Gastrocnemius medialis (tissue), 4 donors: Measurements from ENCODE around the gene HECTD2. TPM values are rescaled to one million over a fixed set of nuclear protein-coding genes. Genes with fewer than 3 reads are reported as not detected.

Source experiments
- ATAC-seq, 2 donors: fragments of 150-250 bp; one replicate each; pipeline ENCODE4 v1.9.1; 2016
- DNase-seq, 2 donors: peaks; one replicate each; pipeline ENCODE4 v3.0.0-alpha.2; 2019
- H3K27ac ChIP-seq, 4 donors: fragments of 200-600 bp; sonication (generic); 1 replicate in 1 of 4; 2 replicates in 3 of 4; pipeline ENCODE4 v1.5.1; 2016 to 2018; ENCODE audit warnings: mild to moderate bottlenecking in 2 of 4, moderate library complexity in 1 of 4
- H3K27me3 ChIP-seq, 3 donors: fragments of 200-600 bp; sonication (generic) in 2 of 3; 1 replicate in 1 of 3; 2 replicates in 2 of 3; pipeline versions ENCODE4 v1.5.1 to v1.6.0; 2016 to 2019; ENCODE audit warnings: mild to moderate bottlenecking in 1 of 3, moderate library complexity in 1 of 3
- H3K36me3 ChIP-seq, 2 donors: fragments of 200-600 bp; sonication (generic) in 1 of 2; one replicate each; pipeline ENCODE4 v1.5.1; 2017 to 2018
- H3K4me1 ChIP-seq, 2 donors: fragments of 200-600 bp; sonication (generic) in 1 of 2; one replicate each; pipeline ENCODE4 v1.5.1; 2016 to 2017; ENCODE audit warnings: mild to moderate bottlenecking in 2 of 2
- H3K4me3 ChIP-seq, 4 donors: fragments of 200-600 bp; sonication (generic) in 3 of 4; 1 replicate in 1 of 4; 2 replicates in 3 of 4; pipeline ENCODE4 v1.5.1; 2016 to 2019; ENCODE audit warnings: mild to moderate bottlenecking in 2 of 4
- H3K9me3 ChIP-seq, 3 donors: fragments of 200-600 bp; sonication (generic) in 2 of 3; 1 replicate in 1 of 3; 2 replicates in 2 of 3; pipeline ENCODE4 v1.5.1; 2016 to 2019
- POLR2A ChIP-seq, 2 donors: fragments of 450-650 bp; IDR thresholded peaks; one replicate each; pipeline ENCODE4 v1.6.1; 2017; ENCODE audit warnings: antibody characterized with exemption in 2 of 2, mild to moderate bottlenecking in 2 of 2, moderate library complexity in 2 of 2
- in situ Hi-C, 4 donors: fragments of 200-750 bp; cut with MboI; loops; one replicate each; pipeline versions ENCODE4 v1.15.0 to v1.8.0; 2017; ENCODE audit warnings: low sequenced_read_pairs in 4 of 4
- intact Hi-C: fragments of 100-400 bp; cut with DNase I; formaldehyde crosslinking; loops from one replicate; pipeline ENCODE4 v1.15.1; 2023; ENCODE audit warnings: low total_unique reads
- total RNA-seq, 4 donors: library from RNA; depleted of rRNA; stranded (reverse); fragments of >200 nt; gene quantifications; one replicate each; pipeline versions ENCODE4 v1.1.0 to v1.2.3, GENCODE V29; 2016
- TF ChIP-seq, protein P1 (sequence below), 5 experiments: fragments of 450-650 bp in 3 of 5; fragments of 200-600 bp in 2 of 5; sonication (generic) in 2 of 5; IDR thresholded peaks in 4 of 5; conservative IDR thresholded peaks in 1 of 5; 1 replicate in 4 of 5; 2 replicates in 1 of 5; pipeline ENCODE4 v1.5.1; 2016 to 2019; ENCODE audit warnings: antibody characterized with exemption in 5 of 5, mild to moderate bottlenecking in 3 of 5, moderate library complexity in 3 of 5

The HECTD2 gene
- total RNA-seq, 4 donors from 2014 or later, result 1.9 to 7.9 (median 3.9) TPM

DNA sequence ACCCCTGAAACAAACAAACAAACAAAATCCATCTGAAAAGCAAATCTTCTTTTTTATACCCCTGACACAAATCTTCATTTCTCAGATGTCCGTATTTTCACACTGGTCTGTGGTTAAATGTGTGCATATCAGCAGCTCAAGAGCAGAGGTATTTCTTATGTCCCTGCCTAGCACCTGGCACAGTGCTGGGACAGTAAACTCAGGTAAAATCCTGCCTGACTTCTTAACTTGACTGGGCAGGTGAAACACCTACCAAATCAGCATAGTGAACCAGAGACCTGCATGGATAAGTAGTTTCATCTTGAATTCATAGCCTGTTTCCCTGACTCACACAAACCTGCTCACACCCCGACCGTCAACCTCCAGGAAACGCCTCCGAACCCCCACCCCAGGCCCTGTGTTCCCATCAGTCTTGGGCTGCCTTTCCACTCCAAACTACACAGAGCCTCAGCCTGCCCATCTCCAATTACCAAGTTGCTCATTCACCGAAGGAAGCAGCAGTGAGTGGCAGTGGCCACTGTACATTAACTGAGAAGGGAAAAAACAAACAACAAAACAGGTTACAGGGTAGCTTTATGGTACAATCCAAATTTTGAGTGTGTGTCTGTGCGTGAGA is 109.9 kb downstream of the HECTD2 start:
- in situ Hi-C loops, result no loop called here
- no peaks in the 10 kb centered on the region for H3K9me3 ChIP-seq
- ATAC-seq (peak; percentile 50 to 64), DNase-seq (no peak)
- H3K4me1 ChIP-seq, result peaks cover 5 to 8% of the 10 kb centered on the region in 2 donors
- intact Hi-C loops, result no loop called here
- no peaks in the 10 kb centered on the region for H3K27me3 ChIP-seq
- H3K36me3 ChIP-seq, result no peaks in the 10 kb centered on the region
- H3K27ac ChIP-seq, result no peak overlapping the region
- H3K4me3 ChIP-seq, result no peak overlapping the region
- TF ChIP-seq, protein P1, sequence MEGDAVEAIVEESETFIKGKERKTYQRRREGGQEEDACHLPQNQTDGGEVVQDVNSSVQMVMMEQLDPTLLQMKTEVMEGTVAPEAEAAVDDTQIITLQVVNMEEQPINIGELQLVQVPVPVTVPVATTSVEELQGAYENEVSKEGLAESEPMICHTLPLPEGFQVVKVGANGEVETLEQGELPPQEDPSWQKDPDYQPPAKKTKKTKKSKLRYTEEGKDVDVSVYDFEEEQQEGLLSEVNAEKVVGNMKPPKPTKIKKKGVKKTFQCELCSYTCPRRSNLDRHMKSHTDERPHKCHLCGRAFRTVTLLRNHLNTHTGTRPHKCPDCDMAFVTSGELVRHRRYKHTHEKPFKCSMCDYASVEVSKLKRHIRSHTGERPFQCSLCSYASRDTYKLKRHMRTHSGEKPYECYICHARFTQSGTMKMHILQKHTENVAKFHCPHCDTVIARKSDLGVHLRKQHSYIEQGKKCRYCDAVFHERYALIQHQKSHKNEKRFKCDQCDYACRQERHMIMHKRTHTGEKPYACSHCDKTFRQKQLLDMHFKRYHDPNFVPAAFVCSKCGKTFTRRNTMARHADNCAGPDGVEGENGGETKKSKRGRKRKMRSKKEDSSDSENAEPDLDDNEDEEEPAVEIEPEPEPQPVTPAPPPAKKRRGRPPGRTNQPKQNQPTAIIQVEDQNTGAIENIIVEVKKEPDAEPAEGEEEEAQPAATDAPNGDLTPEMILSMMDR (IDR thresholded peaks at IDR 0.05 in 4 of 5, conservative IDR thresholded peaks at IDR 0.05 in 1 of 5), result no peak
- TF ChIP-seq POLR2A (IDR thresholded peaks at IDR 0.05), result no peak

DNA sequence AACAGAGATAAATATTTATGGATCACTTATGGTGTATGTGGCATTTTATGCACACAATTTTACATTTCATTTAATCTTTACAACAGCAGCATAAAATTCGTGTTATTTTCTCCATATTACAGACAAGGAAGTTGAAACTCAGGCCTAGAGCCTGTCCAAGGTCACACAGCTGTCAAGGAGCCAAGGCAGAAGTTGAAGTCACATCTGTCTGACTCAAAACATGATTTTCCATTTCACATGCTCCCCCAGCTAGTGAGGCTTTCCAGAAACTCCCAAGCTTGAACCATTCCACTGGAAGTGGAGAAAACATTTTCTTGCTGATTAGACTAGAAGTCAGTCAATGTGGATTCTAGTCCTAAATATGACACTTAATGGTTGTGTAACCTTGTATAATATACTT is 110.5 kb downstream of the HECTD2 start:
- no peak overlapping the region for H3K4me3 ChIP-seq
- no peak overlapping the region for H3K27ac ChIP-seq
- TF ChIP-seq, protein P1 (IDR thresholded peaks at IDR 0.05 in 4 of 5, conservative IDR thresholded peaks at IDR 0.05 in 1 of 5), result no peak
- no peak for TF ChIP-seq POLR2A (IDR thresholded peaks at IDR 0.05)
- ATAC-seq (no peak), DNase-seq (no peak)
- no peaks in the 10 kb centered on the region for H3K36me3 ChIP-seq
- in situ Hi-C loops, result no loop called here
- H3K27me3 ChIP-seq, result no peaks in the 10 kb centered on the region
- H3K4me1 ChIP-seq, result peaks cover 5 to 8% of the 10 kb centered on the region in 2 donors
- intact Hi-C loops, result no loop called here
- no peaks in the 10 kb centered on the region for H3K9me3 ChIP-seq

DNA sequence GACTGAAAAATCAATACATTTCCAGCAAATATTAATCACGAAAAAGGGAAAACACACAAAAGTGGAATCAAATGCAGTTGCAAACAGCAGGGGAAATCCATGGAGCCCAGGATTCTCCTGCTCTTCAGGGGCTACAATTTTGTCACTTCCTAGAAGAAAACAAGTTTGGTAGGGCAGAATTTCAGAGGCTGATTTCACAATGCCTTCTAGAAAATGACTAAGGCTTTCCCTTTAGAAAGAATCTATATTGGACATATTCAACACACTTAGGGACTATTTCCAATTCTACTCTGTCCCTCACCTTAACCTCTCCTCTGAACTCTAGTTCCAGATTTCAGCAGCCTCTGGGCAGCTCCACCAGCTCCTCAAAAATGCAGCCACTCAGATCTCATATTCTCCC is 111.3 kb downstream of the HECTD2 start:
- Histone ChIP-seq H3K27ac (no peak overlapping the region), H3K27me3 (no peaks in the 10 kb centered on the region), H3K9me3 (no peaks in the 10 kb centered on the region), H3K4me3 (no peak overlapping the region), H3K4me1 (peaks cover 5 to 8% of the 10 kb centered on the region in 2 donors), H3K36me3 (no peaks in the 10 kb centered on the region)
- TF ChIP-seq POLR2A (IDR thresholded peaks at IDR 0.05), result no peak
- TF ChIP-seq, protein P1 (IDR thresholded peaks at IDR 0.05 in 4 of 5, conservative IDR thresholded peaks at IDR 0.05 in 1 of 5), result no peak
- ATAC-seq (no peak), DNase-seq (no peak)
- in situ Hi-C loops (no loop called here), intact Hi-C loops (no loop called here)

DNA sequence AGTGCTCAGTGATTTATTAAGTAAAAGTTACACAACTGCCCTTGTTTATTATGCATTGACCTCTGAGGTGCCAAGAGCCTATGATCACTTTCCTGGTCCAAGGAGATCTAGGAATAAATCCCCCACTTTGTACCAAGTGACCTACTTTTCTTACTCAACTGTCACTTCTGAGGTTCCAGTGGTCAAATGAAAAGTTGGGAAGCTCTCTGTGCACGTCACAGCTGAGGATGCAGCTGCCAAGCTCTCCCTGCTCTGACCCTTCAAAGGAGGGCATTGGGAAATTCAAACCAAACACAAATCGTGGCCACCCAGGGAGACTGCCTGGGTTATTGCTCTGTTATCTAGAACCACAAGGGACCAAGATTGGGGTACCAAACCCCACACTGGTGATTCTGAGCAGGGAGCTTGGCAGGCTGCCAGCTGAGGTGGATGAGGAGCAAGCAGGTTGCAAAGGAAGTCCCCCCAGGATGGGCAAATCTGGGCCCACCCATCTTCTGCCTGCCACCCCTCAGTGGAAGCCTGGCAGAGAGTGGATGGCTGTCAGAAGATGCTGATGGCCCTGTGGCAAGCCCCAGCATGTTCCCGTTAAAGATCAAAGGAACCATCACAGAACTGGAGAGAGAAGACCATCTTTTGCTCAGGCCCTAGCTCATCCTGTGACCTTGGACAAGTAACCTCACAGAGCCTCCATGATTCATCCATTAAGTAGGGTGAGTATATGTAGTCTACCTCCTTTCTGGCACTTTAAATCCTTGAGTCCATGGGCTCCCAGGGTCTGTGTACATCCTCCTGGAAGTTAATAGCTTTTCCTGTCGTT is 116.0 kb downstream of the HECTD2 start:
- intact Hi-C loops, result no loop called here
- no peaks in the 10 kb centered on the region for H3K9me3 ChIP-seq
- H3K27ac ChIP-seq, result no peak overlapping the region
- no peak overlapping the region for H3K4me3 ChIP-seq
- no peak for ATAC-seq
- H3K27me3 ChIP-seq, result no peaks in the 10 kb centered on the region
- in situ Hi-C loops, result no loop called here
- DNase-seq, result no peak
- TF ChIP-seq POLR2A (IDR thresholded peaks at IDR 0.05), result no peak
- TF ChIP-seq, protein P1 (IDR thresholded peaks at IDR 0.05 in 4 of 5, conservative IDR thresholded peaks at IDR 0.05 in 1 of 5), result no peak
- H3K36me3 ChIP-seq, result no peaks in the 10 kb centered on the region
- H3K4me1 ChIP-seq, result peaks cover 6 to 7% of the 10 kb centered on the region in 2 donors
